ENCODE results near the gene LRRC8C.

Gene LRRC8C

GRCh38 chr1:89761338-89761737 lies 128.4 kb downstream of the LRRC8C start:
- no peak for TF ChIP-seq CTCF (IDR thresholded peaks at IDR 0.05; ENCODE audit: control insufficient read depth, insufficient read depth, low read depth, low read length, missing control alignments)
- no peak for DNase-seq (ENCODE audit: low read depth)
- no peak overlapping the region for H3K4me3 ChIP-seq (ENCODE audit: control insufficient read depth, low read depth, low read length)

- H3K4me3 ChIP-seq (ENCODE audit: control insufficient read depth, low read depth, low read length), result no peak overlapping the region
- DNase-seq (ENCODE audit: low read depth), result no peak
- no peak for TF ChIP-seq CTCF (IDR thresholded peaks at IDR 0.05; ENCODE audit: control insufficient read depth, insufficient read depth, low read depth, low read length, missing control alignments)
Observed at GRCh38 chr1:89761901-89762300, 129.0 kb downstream of the LRRC8C start.

- TF ChIP-seq CTCF (IDR thresholded peaks at IDR 0.05; ENCODE audit: control insufficient read depth, insufficient read depth, low read depth, low read length, missing control alignments), result no peak
- peak overlapping the region; percentile 49 for H3K4me3 ChIP-seq (ENCODE audit: control insufficient read depth, low read depth, low read length)
- no peak for DNase-seq (ENCODE audit: low read depth)
Observed at GRCh38 chr1:89762386-89762778, 129.5 kb downstream of the LRRC8C start.

GRCh38 chr1:89762779-89763648 lies 130.1 kb downstream of the LRRC8C start:
- DNase-seq (ENCODE audit: low read depth), result peak; percentile 42
- peak; percentile 100 for TF ChIP-seq CTCF (IDR thresholded peaks at IDR 0.05; ENCODE audit: control insufficient read depth, insufficient read depth, low read depth, low read length, missing control alignments)
- H3K4me3 ChIP-seq (ENCODE audit: control insufficient read depth, low read depth, low read length), result peak overlapping the region; percentile 49

- peak overlapping the region; percentile 49 for H3K4me3 ChIP-seq (ENCODE audit: control insufficient read depth, low read depth, low read length)
Observed at GRCh38 chr1:89763649-89763986, 130.7 kb downstream of the LRRC8C start.

GRCh38 chr1:89765774-89766173 lies 132.9 kb downstream of the LRRC8C start:
- no peak for DNase-seq (ENCODE audit: low read depth)
- no peak for TF ChIP-seq CTCF (IDR thresholded peaks at IDR 0.05; ENCODE audit: control insufficient read depth, insufficient read depth, low read depth, low read length, missing control alignments)
- no peak overlapping the region for H3K4me3 ChIP-seq (ENCODE audit: control insufficient read depth, low read depth, low read length)

More at GRCh38 chr1:89763649-89763986, 130.7 kb downstream of the LRRC8C start:
- TF ChIP-seq CTCF (IDR thresholded peaks at IDR 0.05; ENCODE audit: control insufficient read depth, insufficient read depth, low read depth, low read length, missing control alignments), result no peak
- no peak for DNase-seq (ENCODE audit: low read depth)
